Prostate gland (tissue), 2 donors: ENCODE measurements around the gene CDC6.

Source experiments
- POLR2A ChIP-seq: fragments of 450-650 bp; IDR thresholded peaks from one replicate; pipeline ENCODE4 v1.6.1; 2016; ENCODE audit warnings: antibody characterized with exemption, mild to moderate bottlenecking
- POLR2AphosphoS5 ChIP-seq: sonication (generic); formaldehyde crosslinking; IDR thresholded peaks from one replicate; pipeline ENCODE4 v1.6.1; 2017; ENCODE audit warnings: antibody characterized with exemption
- TF ChIP-seq, protein P1 (sequence below), 4 experiments: fragments of 200-600 bp in 2 of 4; fragments of 450-650 bp in 2 of 4; sonication (generic) in 2 of 4; IDR thresholded peaks; 1 replicate in 3 of 4; 2 replicates in 1 of 4; pipeline ENCODE4 v1.5.1; 2016 to 2019; ENCODE audit warnings: antibody characterized with exemption in 4 of 4, mild to moderate bottlenecking in 2 of 4, moderate library complexity in 2 of 4

DNA sequence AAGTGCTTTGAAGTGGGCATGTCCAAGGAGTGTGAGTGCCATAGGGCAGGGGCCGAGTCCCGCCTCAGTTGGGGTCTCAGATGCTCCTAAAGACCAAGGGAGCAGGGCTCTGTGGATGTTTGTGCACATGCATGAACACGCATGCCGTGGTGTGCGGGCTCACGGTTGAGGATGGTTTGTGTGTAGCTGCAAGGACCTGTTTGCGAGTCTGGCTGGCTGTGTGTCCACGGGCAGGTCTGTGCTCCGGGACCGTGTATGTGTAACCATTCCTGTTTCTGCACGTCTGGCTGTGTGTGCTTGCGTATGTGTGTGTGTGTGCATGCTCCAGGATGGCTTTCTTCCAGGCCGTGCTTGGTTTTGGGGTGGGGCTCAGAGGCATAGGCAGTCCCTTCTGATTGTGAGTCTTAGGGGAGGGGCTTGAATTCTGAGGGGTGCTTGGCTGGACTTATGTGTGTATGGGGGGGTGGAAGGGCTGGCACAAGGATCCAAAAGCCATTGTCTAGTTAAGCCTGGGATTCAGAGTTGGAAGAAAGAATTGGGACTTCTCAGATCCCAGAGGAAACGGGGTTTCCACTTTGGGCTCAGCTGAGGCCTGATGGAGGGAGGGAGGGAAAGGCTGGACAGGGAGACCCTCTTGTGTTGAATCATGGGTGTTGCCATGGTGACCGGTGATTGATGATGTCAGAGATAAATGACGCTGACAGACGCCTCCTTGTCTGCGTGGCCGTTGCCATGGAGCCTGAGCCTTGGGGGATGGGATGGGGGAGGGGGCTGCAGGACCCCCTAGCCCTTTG, 62.4 kb downstream of the CDC6 start:
- no peak for TF ChIP-seq POLR2A
- TF ChIP-seq, protein P1, sequence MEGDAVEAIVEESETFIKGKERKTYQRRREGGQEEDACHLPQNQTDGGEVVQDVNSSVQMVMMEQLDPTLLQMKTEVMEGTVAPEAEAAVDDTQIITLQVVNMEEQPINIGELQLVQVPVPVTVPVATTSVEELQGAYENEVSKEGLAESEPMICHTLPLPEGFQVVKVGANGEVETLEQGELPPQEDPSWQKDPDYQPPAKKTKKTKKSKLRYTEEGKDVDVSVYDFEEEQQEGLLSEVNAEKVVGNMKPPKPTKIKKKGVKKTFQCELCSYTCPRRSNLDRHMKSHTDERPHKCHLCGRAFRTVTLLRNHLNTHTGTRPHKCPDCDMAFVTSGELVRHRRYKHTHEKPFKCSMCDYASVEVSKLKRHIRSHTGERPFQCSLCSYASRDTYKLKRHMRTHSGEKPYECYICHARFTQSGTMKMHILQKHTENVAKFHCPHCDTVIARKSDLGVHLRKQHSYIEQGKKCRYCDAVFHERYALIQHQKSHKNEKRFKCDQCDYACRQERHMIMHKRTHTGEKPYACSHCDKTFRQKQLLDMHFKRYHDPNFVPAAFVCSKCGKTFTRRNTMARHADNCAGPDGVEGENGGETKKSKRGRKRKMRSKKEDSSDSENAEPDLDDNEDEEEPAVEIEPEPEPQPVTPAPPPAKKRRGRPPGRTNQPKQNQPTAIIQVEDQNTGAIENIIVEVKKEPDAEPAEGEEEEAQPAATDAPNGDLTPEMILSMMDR (IDR thresholded peaks at IDR 0.05): no peak
- TF ChIP-seq POLR2AphosphoS5: no peak
